A549 (cell line): ENCODE measurements around the gene WFS1. TPM values are rescaled to one million over a fixed set of nuclear protein-coding genes. Genes with fewer than 3 reads are reported as not detected.
A peak's percentile ranks its signal among the peaks of the same experiment; 100 is the strongest.

Experiments used
- BCL3 ChIP-seq: fragments of >200 bp; sonication (Bioruptor Twin); formaldehyde crosslinking; IDR thresholded peaks from 3 replicates; pipeline ENCODE4 v1.6.1; 2016
- BHLHE40 ChIP-seq: IDR thresholded peaks from 2 replicates; pipeline ENCODE4 v1.6.1; 2012; ENCODE audit warnings: low read depth, low read length, inconsistent platforms
- CBX2 ChIP-seq: fragments of 200-600 bp; sonication (generic); IDR thresholded peaks from 2 replicates; pipeline ENCODE4 v1.6.1; 2016; ENCODE audit warnings: low read depth, mild to moderate bottlenecking, borderline replicate concordance
- CBX8 ChIP-seq: fragments of 200-600 bp; sonication (generic); IDR thresholded peaks from 2 replicates; pipeline ENCODE4 v1.6.1; 2016
- CEBPB ChIP-seq, 2 experiments: fragments of >200 bp in 1 of 2; sonication (Bioruptor Twin) in 1 of 2; formaldehyde crosslinking in 1 of 2; IDR thresholded peaks; 2 replicates each; pipeline ENCODE4 v1.6.1; 2012 to 2016
- CHD4 ChIP-seq: fragments of 200-600 bp; sonication (generic); IDR thresholded peaks from 2 replicates; pipeline ENCODE4 v1.6.1; 2016; ENCODE audit warnings: antibody characterized with exemption, mild to moderate bottlenecking, borderline replicate concordance
- EHMT2 ChIP-seq: fragments of 200-600 bp; sonication (generic); IDR thresholded peaks from 2 replicates; pipeline ENCODE4 v1.6.1; 2016; ENCODE audit warnings: antibody characterized with exemption, low read depth, mild to moderate bottlenecking, moderate library complexity
- ELK1 ChIP-seq: fragments of 150-350 bp; IDR thresholded peaks from 2 replicates; pipeline ENCODE4 v1.6.1; 2014; ENCODE audit warnings: low read depth, mild to moderate bottlenecking, low read length
- EP300 ChIP-seq, 2 experiments: fragments of >200 bp; sonication (Bioruptor Twin); formaldehyde crosslinking; IDR thresholded peaks; 2 replicates in 1 of 2; 3 replicates in 1 of 2; pipeline ENCODE4 v1.6.1; 2016 to 2017
- ESRRA ChIP-seq: fragments of 150-350 bp; IDR thresholded peaks from 2 replicates; pipeline ENCODE4 v1.6.1; 2014; ENCODE audit warnings: mild to moderate bottlenecking, low read length, borderline replicate concordance
- FOSB ChIP-seq: fragments of 250-450 bp; sonication (Bioruptor Pico); IDR thresholded peaks from 2 replicates; pipeline ENCODE4 v1.5.0; 2020; ENCODE audit warnings: mild to moderate bottlenecking, moderate library complexity
- FOSL2 ChIP-seq, 2 experiments: fragments of 450-650 bp in 1 of 2; fragments of >200 bp in 1 of 2; sonication (Bioruptor Twin) in 1 of 2; formaldehyde crosslinking; IDR thresholded peaks; 2 replicates each; pipeline versions ENCODE4 v1.5.0 to v1.6.1; 2016 to 2020; ENCODE audit warnings: mild to moderate bottlenecking in 1 of 2, moderate library complexity in 1 of 2
- HDAC2 ChIP-seq: fragments of 200-600 bp; sonication (generic); IDR thresholded peaks from 2 replicates; pipeline ENCODE4 v1.6.1; 2016
- HES2 ChIP-seq: fragments of >200 bp; sonication (Bioruptor Twin); formaldehyde crosslinking; IDR thresholded peaks from 2 replicates; pipeline ENCODE4 v1.6.1; 2016
- HOXA7 ChIP-seq: fragments of 250-450 bp; sonication (Bioruptor Pico); IDR thresholded peaks from 2 replicates; pipeline ENCODE4 v1.5.0; 2020; ENCODE audit warnings: mild to moderate bottlenecking, moderate library complexity
- HOXB13 ChIP-seq: fragments of 250-450 bp; sonication (Bioruptor Pico); IDR thresholded peaks from 2 replicates; pipeline ENCODE4 v1.5.0; 2020; ENCODE audit warnings: low read depth, mild to moderate bottlenecking, moderate library complexity
- JUNB ChIP-seq: fragments of >200 bp; sonication (Bioruptor Twin); formaldehyde crosslinking; IDR thresholded peaks from 2 replicates; pipeline ENCODE4 v1.6.1; 2016
- KDM1A ChIP-seq: fragments of 200-600 bp; sonication (generic); IDR thresholded peaks from 2 replicates; pipeline ENCODE4 v1.6.1; 2016; ENCODE audit warnings: low read depth, mild to moderate bottlenecking
- KDM5A ChIP-seq: fragments of 200-600 bp; sonication (generic); IDR thresholded peaks from 2 replicates; pipeline ENCODE4 v1.6.1; 2016; ENCODE audit warnings: antibody characterized with exemption, mild to moderate bottlenecking
- MAFK ChIP-seq: fragments of 450-650 bp; IDR thresholded peaks from 2 replicates; pipeline ENCODE4 v1.6.1; 2014; ENCODE audit not compliant: partially characterized antibody
- MAZ ChIP-seq: fragments of 150-350 bp; IDR thresholded peaks from 2 replicates; pipeline ENCODE4 v1.6.1; 2014; ENCODE audit warnings: antibody characterized with exemption, low read depth, low read length, borderline replicate concordance
- MYC ChIP-seq: IDR thresholded peaks from 2 replicates; pipeline ENCODE4 v1.6.1; 2012; ENCODE audit warnings: mild to moderate bottlenecking, inconsistent platforms, low read length, improper control_type of control experiment, borderline replicate concordance
- NFE2L2 ChIP-seq: fragments of 150-350 bp; conservative IDR thresholded peaks from 2 replicates; pipeline ENCODE4 v1.6.1; 2014; ENCODE audit warnings: low read length
- NPAS2 ChIP-seq: fragments of 250-450 bp; sonication (Bioruptor Pico); IDR thresholded peaks from 2 replicates; pipeline ENCODE4 v1.8.0; 2022; ENCODE audit warnings: mild to moderate bottlenecking, moderate library complexity, borderline replicate concordance
- NR3C1 ChIP-seq: fragments of >200 bp; sonication (Bioruptor Twin); formaldehyde crosslinking; IDR thresholded peaks from 3 replicates; pipeline ENCODE4 v1.6.1; 2017
- POLR2A ChIP-seq: IDR thresholded peaks from 2 replicates; pipeline ENCODE4 v1.6.1; 2012; ENCODE audit warnings: mild to moderate bottlenecking, low read length
- POLR2AphosphoS2 ChIP-seq: conservative IDR thresholded peaks from 2 replicates; pipeline ENCODE4 v1.6.1; 2012; ENCODE audit warnings: low read length, improper control_type of control experiment, inconsistent platforms
- RAD21 ChIP-seq, 2 experiments: fragments of >200 bp in 1 of 2; sonication (Bioruptor Twin) in 1 of 2; formaldehyde crosslinking in 1 of 2; IDR thresholded peaks in 1 of 2; conservative IDR thresholded peaks in 1 of 2; 2 replicates in 1 of 2; 3 replicates in 1 of 2; pipeline ENCODE4 v1.6.1; 2012 to 2018; ENCODE audit warnings: inconsistent platforms in 1 of 2
- RCOR1 ChIP-seq: fragments of 150-350 bp; IDR thresholded peaks from 2 replicates; pipeline ENCODE4 v1.6.1; 2014; ENCODE audit warnings: antibody characterized with exemption, low read length, low read depth
- REST ChIP-seq: fragments of 200-600 bp; sonication (generic); IDR thresholded peaks from 2 replicates; pipeline ENCODE4 v1.6.1; 2016; ENCODE audit warnings: antibody characterized with exemption, mild to moderate bottlenecking, moderate library complexity
- RFX5 ChIP-seq: fragments of 450-650 bp; IDR thresholded peaks from 2 replicates; pipeline ENCODE4 v1.7.1; 2014; ENCODE audit warnings: antibody characterized with exemption, mild to moderate bottlenecking, moderate library complexity
- SMC3 ChIP-seq: fragments of >200 bp; sonication (Bioruptor Twin); formaldehyde crosslinking; IDR thresholded peaks from 3 replicates; pipeline ENCODE4 v1.6.1; 2018; ENCODE audit warnings: inconsistent platforms
- SREBF2 ChIP-seq: fragments of 450-650 bp; IDR thresholded peaks from 2 replicates; pipeline ENCODE4 v1.6.1; 2014; ENCODE audit warnings: mild to moderate bottlenecking, moderate library complexity
- TFCP2L1 ChIP-seq: fragments of 250-450 bp; sonication (Bioruptor Pico); IDR thresholded peaks from 2 replicates; pipeline ENCODE4 v1.5.0; 2021; ENCODE audit warnings: mild to moderate bottlenecking
- USF2 ChIP-seq: fragments of 450-650 bp; IDR thresholded peaks from 2 replicates; pipeline ENCODE4 v1.6.1; 2014; ENCODE audit warnings: antibody characterized with exemption
- polyA plus RNA-seq, 4 experiments: library from polyadenylated mRNA; depleted of rRNA in 3 of 4; stranded (reverse); fragments of >200 nt; fragmentation: RNase III in 1 of 4; extraction: RNeasy Plus Mini Kit Qiagen cat#74134 plus additional on column Dnase treatment in 1 of 4; gene quantifications; 2 replicates in 3 of 4; 3 replicates in 1 of 4; pipeline ENCODE4 v1.2.3, GENCODE V29; 2011 to 2017
- TF ChIP-seq, protein P1 (sequence below): fragments of >200 bp; sonication (Bioruptor Twin); formaldehyde crosslinking; IDR thresholded peaks from 3 replicates; pipeline ENCODE4 v1.5.1; 2016

The WFS1 gene
- polyA plus RNA-seq, 2 of the 4 experiments (the other 2 are of a cell fraction), result 8.8 to 13.6 TPM

DNA sequence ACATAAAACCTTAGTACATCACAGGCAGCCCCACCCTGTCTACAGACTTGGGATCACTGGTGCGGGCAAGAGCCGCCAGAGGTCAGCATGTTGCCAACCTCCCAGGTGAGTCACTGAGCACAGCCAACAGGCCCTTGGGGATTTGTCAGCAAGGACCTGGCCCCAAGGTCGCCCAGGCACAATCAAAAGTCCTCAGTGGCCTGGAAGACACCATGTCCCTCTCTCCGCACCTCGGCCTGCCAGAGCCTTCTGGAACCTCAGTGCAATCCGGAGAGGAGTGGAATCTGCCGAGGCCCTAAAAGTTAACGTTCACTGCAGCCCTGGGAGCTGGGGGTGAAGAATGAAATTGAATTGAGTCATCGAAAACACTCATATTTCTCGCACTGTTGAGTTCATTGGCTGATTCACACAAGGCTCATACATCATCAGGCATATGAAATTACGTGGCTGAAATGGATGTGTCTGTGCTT, 74.3 kb downstream of the WFS1 start (continued):
- peak; percentile 28 for TF ChIP-seq FOSL2 (IDR thresholded peaks at IDR 0.05)
- TF ChIP-seq FOSL2 (CRISPR knock-in tag; IDR thresholded peaks at IDR 0.05), result peak; percentile 85
- TF ChIP-seq, protein P1, sequence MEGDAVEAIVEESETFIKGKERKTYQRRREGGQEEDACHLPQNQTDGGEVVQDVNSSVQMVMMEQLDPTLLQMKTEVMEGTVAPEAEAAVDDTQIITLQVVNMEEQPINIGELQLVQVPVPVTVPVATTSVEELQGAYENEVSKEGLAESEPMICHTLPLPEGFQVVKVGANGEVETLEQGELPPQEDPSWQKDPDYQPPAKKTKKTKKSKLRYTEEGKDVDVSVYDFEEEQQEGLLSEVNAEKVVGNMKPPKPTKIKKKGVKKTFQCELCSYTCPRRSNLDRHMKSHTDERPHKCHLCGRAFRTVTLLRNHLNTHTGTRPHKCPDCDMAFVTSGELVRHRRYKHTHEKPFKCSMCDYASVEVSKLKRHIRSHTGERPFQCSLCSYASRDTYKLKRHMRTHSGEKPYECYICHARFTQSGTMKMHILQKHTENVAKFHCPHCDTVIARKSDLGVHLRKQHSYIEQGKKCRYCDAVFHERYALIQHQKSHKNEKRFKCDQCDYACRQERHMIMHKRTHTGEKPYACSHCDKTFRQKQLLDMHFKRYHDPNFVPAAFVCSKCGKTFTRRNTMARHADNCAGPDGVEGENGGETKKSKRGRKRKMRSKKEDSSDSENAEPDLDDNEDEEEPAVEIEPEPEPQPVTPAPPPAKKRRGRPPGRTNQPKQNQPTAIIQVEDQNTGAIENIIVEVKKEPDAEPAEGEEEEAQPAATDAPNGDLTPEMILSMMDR, result peak; percentile 52
- TF ChIP-seq MAZ, result no peak
- TF ChIP-seq CHD4, result no peak
- TF ChIP-seq CBX2, result no peak
- TF ChIP-seq EP300 (IDR thresholded peaks at IDR 0.05), result no peak
- peak; percentile 55 for TF ChIP-seq SMC3
- TF ChIP-seq HES2, result no peak
- no peak for TF ChIP-seq KDM5A
- peak; percentile 22 for TF ChIP-seq MAFK
- no peak for TF ChIP-seq RCOR1
- TF ChIP-seq NR3C1, result no peak
- TF ChIP-seq FOSB, result no peak
- no peak for TF ChIP-seq REST
- no peak for TF ChIP-seq TFCP2L1 (CRISPR knock-in tag)
- no peak for TF ChIP-seq HOXA7 (CRISPR knock-in tag)
- TF ChIP-seq MYC, result no peak
- TF ChIP-seq BHLHE40, result no peak
- no peak for TF ChIP-seq POLR2A
- TF ChIP-seq NFE2L2, result no peak
- TF ChIP-seq HOXB13 (CRISPR knock-in tag), result no peak
- TF ChIP-seq EHMT2, result no peak
- no peak for TF ChIP-seq KDM1A
- TF ChIP-seq ESRRA, result no peak
- peak; percentile 68 for TF ChIP-seq JUNB
- no peak for TF ChIP-seq ELK1
- no peak for TF ChIP-seq SREBF2
- TF ChIP-seq RAD21 (conservative IDR thresholded peaks at IDR 0.05 in 1 of 2, IDR thresholded peaks at IDR 0.05 in 1 of 2), result peak; percentile 51 to 53
- TF ChIP-seq CEBPB (IDR thresholded peaks at IDR 0.05), result no peak
- no peak for TF ChIP-seq RFX5
- no peak for TF ChIP-seq NPAS2 (CRISPR knock-in tag)
- no peak for TF ChIP-seq USF2
- no peak for TF ChIP-seq HDAC2
- no peak for TF ChIP-seq POLR2AphosphoS2
- TF ChIP-seq CBX8, result no peak
- no peak for TF ChIP-seq BCL3
- TF ChIP-seq, all 56 proteins: peak for 7
